ENCODE results near the gene ZFR. TPM values are rescaled to one million over a fixed set of nuclear protein-coding genes. Genes with fewer than 3 reads are reported as not detected.
A peak's percentile ranks its signal among the peaks of the same experiment; 100 is the strongest.

Gene ZFR
- 10 to 100 TPM; 21.8 to 21.9 TPM for polyA plus RNA-seq

- H3K4me3 ChIP-seq (ENCODE audit: low read depth in 1 of 2, low read length in 2 of 2): peak within 1 kb of the TSS; percentile 83 to 87
- no peaks in the 10 kb centered on the region for H3K27me3 ChIP-seq (ENCODE audit: control insufficient read depth in 1 of 2, insufficient read depth in 2 of 2, low read length in 2 of 2)
- peaks cover 2 to 9% of the 10 kb centered on the region in 2 donors for H3K4me1 ChIP-seq (ENCODE audit: control insufficient read depth in 2 of 2, insufficient read depth in 2 of 2, low read length in 1 of 2)
- WGBS, 2 donors: 4 to 9% methylated on average over 44 to 70 of the region's 70 CpGs
- H3K36me3 ChIP-seq (ENCODE audit: control insufficient read depth in 2 of 2, insufficient read depth in 2 of 2, low read length in 1 of 2): no peaks in the 10 kb centered on the region
- no peaks in the 10 kb centered on the region for H3K9me3 ChIP-seq (ENCODE audit: control insufficient read depth in 2 of 2, insufficient read depth in 1 of 2, low read depth in 1 of 2, low read length in 1 of 2)
- H3K27ac ChIP-seq (ENCODE audit: low read depth in 2 of 2, low read length in 1 of 2): peak within 1 kb of the TSS; percentile 86 to 94
Observed at GRCh38 chr5:32444431-32445286, at the start of gene ZFR. TSS of gene ZFR (minus strand) at chr5:32444740. CDS start at chr5:32444658, 82 bp downstream.

GRCh38 chr5:32490972-32491557, 46.5 kb upstream of the ZFR start:
- Histone ChIP-seq H3K27me3 (ENCODE audit: control insufficient read depth in 1 of 2, insufficient read depth in 2 of 2, low read length in 2 of 2) (no peaks in the 10 kb centered on the region), H3K36me3 (ENCODE audit: control insufficient read depth in 2 of 2, insufficient read depth in 2 of 2, low read length in 1 of 2) (no peaks in the 10 kb centered on the region), H3K4me3 (ENCODE audit: low read depth in 1 of 2, low read length in 2 of 2) (no peak overlapping the region), H3K27ac (ENCODE audit: low read depth in 2 of 2, low read length in 1 of 2) (no peak overlapping the region), H3K4me1 (ENCODE audit: control insufficient read depth in 2 of 2, insufficient read depth in 2 of 2, low read length in 1 of 2) (peaks cover 0 to 2% of the 10 kb centered on the region in 2 donors), H3K9me3 (ENCODE audit: control insufficient read depth in 2 of 2, insufficient read depth in 1 of 2, low read depth in 1 of 2, low read length in 1 of 2) (no peaks in the 10 kb centered on the region)
- 85 to 88% methylated on average over 6 of the region's 6 CpGs for WGBS, 2 donors

GRCh38 chr5:32489791-32490562, 45.4 kb upstream of the ZFR start:
- H3K4me3 ChIP-seq (ENCODE audit: low read depth in 1 of 2, low read length in 2 of 2): no peak overlapping the region
- no peaks in the 10 kb centered on the region for H3K27me3 ChIP-seq (ENCODE audit: control insufficient read depth in 1 of 2, insufficient read depth in 2 of 2, low read length in 2 of 2)
- H3K36me3 ChIP-seq (ENCODE audit: control insufficient read depth in 2 of 2, insufficient read depth in 2 of 2, low read length in 1 of 2): no peaks in the 10 kb centered on the region
- H3K9me3 ChIP-seq (ENCODE audit: control insufficient read depth in 2 of 2, insufficient read depth in 1 of 2, low read depth in 1 of 2, low read length in 1 of 2): no peaks in the 10 kb centered on the region
- WGBS, 2 donors: 16 to 23% methylated on average over 10 of the region's 10 CpGs
- no peak overlapping the region for H3K27ac ChIP-seq (ENCODE audit: low read depth in 2 of 2, low read length in 1 of 2)
- H3K4me1 ChIP-seq (ENCODE audit: control insufficient read depth in 2 of 2, insufficient read depth in 2 of 2, low read length in 1 of 2): peaks cover 0 to 2% of the 10 kb centered on the region in 2 donors

GRCh38 chr5:32487424-32487823, 42.9 kb upstream of the ZFR start:
- no peaks in the 10 kb centered on the region for H3K27me3 ChIP-seq (ENCODE audit: control insufficient read depth in 1 of 2, insufficient read depth in 2 of 2, low read length in 2 of 2)
- H3K9me3 ChIP-seq (ENCODE audit: control insufficient read depth in 2 of 2, insufficient read depth in 1 of 2, low read depth in 1 of 2, low read length in 1 of 2): no peaks in the 10 kb centered on the region
- 75 to 80% methylated on average over 5 of the region's 5 CpGs for WGBS, 2 donors
- H3K27ac ChIP-seq (ENCODE audit: low read depth in 2 of 2, low read length in 1 of 2): no peak overlapping the region
- no peak overlapping the region for H3K4me3 ChIP-seq (ENCODE audit: low read depth in 1 of 2, low read length in 2 of 2)
- peaks cover 0 to 2% of the 10 kb centered on the region in 2 donors for H3K4me1 ChIP-seq (ENCODE audit: control insufficient read depth in 2 of 2, insufficient read depth in 2 of 2, low read length in 1 of 2)
- H3K36me3 ChIP-seq (ENCODE audit: control insufficient read depth in 2 of 2, insufficient read depth in 2 of 2, low read length in 1 of 2): no peaks in the 10 kb centered on the region

- H3K27ac ChIP-seq (ENCODE audit: low read depth in 2 of 2, low read length in 1 of 2): no peak overlapping the region
- no peak overlapping the region for H3K4me3 ChIP-seq (ENCODE audit: low read depth in 1 of 2, low read length in 2 of 2)
- H3K4me1 ChIP-seq (ENCODE audit: control insufficient read depth in 2 of 2, insufficient read depth in 2 of 2, low read length in 1 of 2): peaks cover 0 to 2% of the 10 kb centered on the region in 2 donors
- no peaks in the 10 kb centered on the region for H3K27me3 ChIP-seq (ENCODE audit: control insufficient read depth in 1 of 2, insufficient read depth in 2 of 2, low read length in 2 of 2)
- no peaks in the 10 kb centered on the region for H3K9me3 ChIP-seq (ENCODE audit: control insufficient read depth in 2 of 2, insufficient read depth in 1 of 2, low read depth in 1 of 2, low read length in 1 of 2)
- 88 to 89% methylated on average over 3 of the region's 3 CpGs for WGBS, 2 donors
- H3K36me3 ChIP-seq (ENCODE audit: control insufficient read depth in 2 of 2, insufficient read depth in 2 of 2, low read length in 1 of 2): no peaks in the 10 kb centered on the region
Observed at GRCh38 chr5:32487008-32487407, 42.5 kb upstream of the ZFR start.

GRCh38 chr5:32482193-32482592, 37.7 kb upstream of the ZFR start:
- H3K27ac ChIP-seq (ENCODE audit: low read depth in 2 of 2, low read length in 1 of 2): no peak overlapping the region
- WGBS, 2 donors: 61 to 63% methylated on average over 2 of the region's 2 CpGs
- no peak overlapping the region for H3K4me3 ChIP-seq (ENCODE audit: low read depth in 1 of 2, low read length in 2 of 2)
- no peaks in the 10 kb centered on the region for H3K27me3 ChIP-seq (ENCODE audit: control insufficient read depth in 1 of 2, insufficient read depth in 2 of 2, low read length in 2 of 2)
- H3K36me3 ChIP-seq (ENCODE audit: control insufficient read depth in 2 of 2, insufficient read depth in 2 of 2, low read length in 1 of 2): no peaks in the 10 kb centered on the region
- H3K9me3 ChIP-seq (ENCODE audit: control insufficient read depth in 2 of 2, insufficient read depth in 1 of 2, low read depth in 1 of 2, low read length in 1 of 2): no peaks in the 10 kb centered on the region
- H3K4me1 ChIP-seq (ENCODE audit: control insufficient read depth in 2 of 2, insufficient read depth in 2 of 2, low read length in 1 of 2): no peaks in the 10 kb centered on the region

- Histone ChIP-seq H3K27me3 (ENCODE audit: control insufficient read depth in 1 of 2, insufficient read depth in 2 of 2, low read length in 2 of 2) (no peaks in the 10 kb centered on the region), H3K36me3 (ENCODE audit: control insufficient read depth in 2 of 2, insufficient read depth in 2 of 2, low read length in 1 of 2) (no peaks in the 10 kb centered on the region), H3K4me3 (ENCODE audit: low read depth in 1 of 2, low read length in 2 of 2) (no peak overlapping the region), H3K27ac (ENCODE audit: low read depth in 2 of 2, low read length in 1 of 2) (no peak overlapping the region), H3K4me1 (ENCODE audit: control insufficient read depth in 2 of 2, insufficient read depth in 2 of 2, low read length in 1 of 2) (no peaks in the 10 kb centered on the region), H3K9me3 (ENCODE audit: control insufficient read depth in 2 of 2, insufficient read depth in 1 of 2, low read depth in 1 of 2, low read length in 1 of 2) (no peaks in the 10 kb centered on the region)
- WGBS, 2 donors: 85 to 87% methylated on average over 4 of the region's 4 CpGs
Observed at GRCh38 chr5:32479096-32479495, 34.6 kb upstream of the ZFR start.

- H3K27ac ChIP-seq (ENCODE audit: low read depth in 2 of 2, low read length in 1 of 2): no peak overlapping the region
- H3K27me3 ChIP-seq (ENCODE audit: control insufficient read depth in 1 of 2, insufficient read depth in 2 of 2, low read length in 2 of 2): no peaks in the 10 kb centered on the region
- 58 to 74% methylated on average over 1 of the region's 1 CpG for WGBS, 2 donors
- H3K4me3 ChIP-seq (ENCODE audit: low read depth in 1 of 2, low read length in 2 of 2): no peak overlapping the region
- H3K9me3 ChIP-seq (ENCODE audit: control insufficient read depth in 2 of 2, insufficient read depth in 1 of 2, low read depth in 1 of 2, low read length in 1 of 2): no peaks in the 10 kb centered on the region
- no peaks in the 10 kb centered on the region for H3K36me3 ChIP-seq (ENCODE audit: control insufficient read depth in 2 of 2, insufficient read depth in 2 of 2, low read length in 1 of 2)
- no peaks in the 10 kb centered on the region for H3K4me1 ChIP-seq (ENCODE audit: control insufficient read depth in 2 of 2, insufficient read depth in 2 of 2, low read length in 1 of 2)
Observed at GRCh38 chr5:32476891-32477290, 32.4 kb upstream of the ZFR start.

GRCh38 chr5:32475334-32476097, 31.0 kb upstream of the ZFR start:
- WGBS, 2 donors: 63 to 74% methylated on average over 6 of the region's 6 CpGs
- Histone ChIP-seq H3K27me3 (ENCODE audit: control insufficient read depth in 1 of 2, insufficient read depth in 2 of 2, low read length in 2 of 2) (no peaks in the 10 kb centered on the region), H3K27ac (ENCODE audit: low read depth in 2 of 2, low read length in 1 of 2) (no peak overlapping the region), H3K4me1 (ENCODE audit: control insufficient read depth in 2 of 2, insufficient read depth in 2 of 2, low read length in 1 of 2) (no peaks in the 10 kb centered on the region), H3K36me3 (ENCODE audit: control insufficient read depth in 2 of 2, insufficient read depth in 2 of 2, low read length in 1 of 2) (no peaks in the 10 kb centered on the region), H3K9me3 (ENCODE audit: control insufficient read depth in 2 of 2, insufficient read depth in 1 of 2, low read depth in 1 of 2, low read length in 1 of 2) (no peaks in the 10 kb centered on the region), H3K4me3 (ENCODE audit: low read depth in 1 of 2, low read length in 2 of 2) (no peak overlapping the region)

Data from esophagus (tissue), 2 donors.